GM18907 (cell line): ENCODE results near the gene ATP5ME.
"Not testable (repeated sequence)": the region's sequence is repeated elsewhere in the genome, so short reads cannot be mapped to it uniquely, and the experiment has no call there.

ENCODE experiments used
- ATAC-seq: cut with Tn5 transposase; IDR thresholded peaks from one replicate; pipeline ENCODE4 v1.9.1; 2021; ENCODE audit warnings: mild to moderate bottlenecking, moderate library complexity; ENCODE audit not compliant: unreplicated experiment

The ATP5ME gene, protein sequence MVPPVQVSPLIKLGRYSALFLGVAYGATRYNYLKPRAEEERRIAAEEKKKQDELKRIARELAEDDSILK

GRCh38 chr4:674172-675035 is at the start of gene ATP5ME, which contains the start of gene MYL5:
TSS of gene ATP5ME (minus strand) at chr4:674276. CDS start at chr4:674247, 29 bp downstream.
TSS of gene MYL5 (plus strand) at chr4:674542. CDS start at chr4:678027, 3,485 bp downstream.
- ATAC-seq = peak; percentile 79

DNA sequence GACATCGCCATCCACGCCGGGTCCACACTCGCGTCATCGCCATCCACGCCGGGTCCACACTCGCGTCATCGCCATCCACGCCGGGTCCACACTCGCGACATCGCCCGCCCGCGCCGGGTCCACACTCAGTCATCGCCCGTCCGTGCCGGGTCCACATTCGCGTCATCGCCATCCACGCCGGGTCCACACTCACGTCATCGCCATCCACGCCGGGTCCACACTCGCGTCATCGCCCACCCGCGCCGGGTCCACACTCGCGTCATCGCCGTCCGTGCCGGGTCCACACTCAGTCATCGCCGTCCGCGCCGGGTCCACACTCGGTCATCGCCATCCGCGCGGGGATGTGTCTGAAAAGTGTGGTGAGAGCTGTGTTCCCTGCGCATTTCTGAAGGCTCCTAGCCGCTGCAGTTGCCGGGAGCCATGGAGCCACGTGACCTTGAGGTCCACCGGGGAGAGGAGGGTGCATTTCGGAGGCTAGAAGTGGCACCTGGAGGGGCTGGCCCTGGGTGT is 48.8 kb upstream of the ATP5ME start:
- no peak for ATAC-seq

- ATAC-seq = no peak
Observed at GRCh38 chr4:722169-722725, 48.2 kb upstream of the ATP5ME start.

- no peak for ATAC-seq
Observed at GRCh38 chr4:721261-722168, 47.4 kb upstream of the ATP5ME start.

- no peak for ATAC-seq
Observed at GRCh38 chr4:720111-720860, 46.2 kb upstream of the ATP5ME start.

DNA sequence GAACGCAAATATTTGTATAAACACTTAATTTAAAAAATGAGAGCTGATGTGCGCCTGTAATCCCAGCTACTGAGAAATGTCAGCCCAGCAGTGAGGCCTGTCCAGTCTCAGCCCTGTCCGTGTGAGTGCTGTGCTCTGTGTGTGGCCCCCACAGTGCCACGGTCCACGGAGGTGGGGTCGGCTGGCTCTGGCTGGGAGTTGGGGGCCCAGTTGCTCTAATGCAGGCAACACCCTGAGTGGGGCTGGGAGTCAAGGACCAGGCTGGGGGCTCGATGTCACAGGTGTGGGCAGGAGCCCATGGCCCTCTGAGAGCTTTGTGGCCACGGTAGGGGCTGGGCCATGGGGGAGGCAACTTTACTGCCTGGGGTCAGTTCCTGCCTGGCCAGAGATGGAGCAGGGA is 44.4 kb upstream of the ATP5ME start:
- no peak for ATAC-seq

DNA sequence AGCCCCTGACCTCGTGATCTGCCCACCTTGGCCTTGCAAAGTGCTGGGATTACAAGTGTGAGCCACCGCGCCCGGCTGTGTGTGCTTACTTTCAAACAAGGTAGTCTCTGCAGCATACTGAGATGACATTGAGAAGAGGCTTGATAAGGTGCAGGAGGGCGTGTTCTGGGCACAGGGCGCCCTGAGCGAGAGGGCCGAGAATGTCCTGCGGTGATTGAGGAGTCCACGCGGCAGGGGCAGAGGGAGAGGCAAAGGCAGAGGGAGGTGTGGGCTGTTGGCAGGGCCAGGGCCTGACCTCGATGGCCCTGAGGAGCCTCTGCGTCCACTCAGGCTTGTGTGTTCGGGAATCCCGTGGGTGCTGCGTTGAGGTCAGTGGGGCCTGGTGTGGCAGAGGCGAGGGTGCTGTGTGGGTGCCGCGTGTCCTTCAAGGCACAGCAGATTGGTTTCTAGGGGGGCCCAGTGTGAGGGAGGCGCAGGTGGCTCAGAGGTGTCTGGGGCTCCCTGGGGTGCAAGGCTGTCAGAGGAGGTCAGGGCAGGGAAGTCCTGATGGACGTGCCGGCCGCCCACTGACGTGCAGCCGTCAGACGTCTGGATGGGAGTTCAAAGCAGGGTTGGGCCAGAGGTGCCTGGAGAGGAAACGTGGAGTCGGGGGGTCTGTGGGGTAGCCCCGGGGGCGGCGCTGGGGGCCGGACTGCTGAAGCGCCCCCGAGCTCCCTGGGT is 43.7 kb upstream of the ATP5ME start:
- no peak for ATAC-seq

- no peak for ATAC-seq
Observed at GRCh38 chr4:714087-714486, 40.0 kb upstream of the ATP5ME start.

DNA sequence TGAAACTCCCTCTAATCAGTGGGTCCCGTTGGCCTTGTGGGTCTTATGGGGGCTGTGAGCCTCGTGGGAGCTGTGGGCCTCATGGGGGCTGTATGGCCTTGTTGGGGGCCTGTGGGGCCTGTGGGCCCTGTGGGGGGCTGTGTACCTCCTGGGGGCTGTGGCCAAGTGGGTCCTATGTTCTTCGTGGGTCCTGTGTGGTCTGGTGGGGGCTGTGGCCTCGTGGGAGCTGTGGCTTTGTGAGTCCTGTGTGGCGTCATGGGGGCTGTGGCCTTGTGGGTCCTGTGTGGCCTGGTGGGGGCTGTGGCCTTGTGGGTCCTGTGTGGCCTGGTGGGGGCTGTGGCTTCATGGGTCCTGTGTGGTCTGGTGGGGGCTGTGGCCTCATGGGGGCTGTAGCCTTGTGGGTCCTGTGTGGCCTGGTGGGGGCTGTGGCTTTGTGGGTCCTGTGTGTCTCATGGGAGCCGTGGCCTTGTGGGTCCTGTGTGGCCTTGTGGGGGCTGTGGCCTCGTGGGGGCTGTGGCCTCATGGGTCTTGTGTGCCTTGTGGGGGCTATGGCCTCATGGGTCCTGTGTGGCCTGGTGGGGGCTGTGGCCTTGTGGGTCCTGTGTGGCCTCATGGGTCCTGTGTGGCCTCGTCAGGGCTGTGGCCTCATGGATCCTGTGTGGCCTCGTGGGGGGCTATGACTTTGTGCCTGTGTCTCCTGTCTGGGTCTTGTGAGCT is 39.0 kb upstream of the ATP5ME start:
- no peak for ATAC-seq

- ATAC-seq = no peak
Observed at GRCh38 chr4:712093-712492, 38.0 kb upstream of the ATP5ME start.

DNA sequence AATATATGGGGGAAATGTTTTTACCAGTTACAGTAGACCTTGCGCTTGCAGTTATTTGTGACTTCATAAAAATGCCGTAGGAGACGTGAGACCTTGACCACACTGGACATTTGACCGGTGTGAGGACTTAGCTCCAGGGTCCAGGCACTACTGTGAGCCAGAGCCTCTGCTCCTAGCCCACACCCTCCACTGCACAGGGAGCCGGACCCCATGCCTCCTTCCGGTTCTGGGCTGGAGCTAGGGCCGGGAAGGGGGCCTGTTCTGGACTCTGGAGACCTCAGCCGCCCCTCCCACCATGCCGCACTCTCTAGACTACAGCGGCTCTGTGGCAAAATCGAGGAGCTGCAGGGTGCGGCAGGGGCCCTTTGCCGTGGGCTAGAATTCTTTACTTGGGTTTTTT is 36.8 kb upstream of the ATP5ME start:
- ATAC-seq = no peak

- no peak for ATAC-seq
Observed at GRCh38 chr4:710116-710515, 36.0 kb upstream of the ATP5ME start.

DNA sequence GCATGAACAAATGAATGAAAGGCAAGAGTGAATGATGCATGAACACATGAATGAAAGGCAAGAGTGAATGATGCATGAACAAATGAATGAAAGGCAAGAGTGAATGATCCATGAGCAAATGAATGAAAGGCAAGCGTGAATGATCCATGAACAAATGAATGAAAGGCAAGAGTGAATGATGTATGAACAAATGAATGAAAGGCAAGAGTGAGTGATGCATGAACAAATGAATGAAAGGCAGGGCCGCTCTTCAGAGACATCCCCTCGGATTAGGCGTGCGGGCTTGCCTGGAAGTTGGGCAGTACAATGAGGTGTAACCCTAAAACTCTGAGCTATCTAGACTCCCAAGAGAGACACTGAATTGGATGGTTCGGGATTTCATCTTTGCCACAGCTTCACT is 35.3 kb upstream of the ATP5ME start:
- no peak for ATAC-seq

DNA sequence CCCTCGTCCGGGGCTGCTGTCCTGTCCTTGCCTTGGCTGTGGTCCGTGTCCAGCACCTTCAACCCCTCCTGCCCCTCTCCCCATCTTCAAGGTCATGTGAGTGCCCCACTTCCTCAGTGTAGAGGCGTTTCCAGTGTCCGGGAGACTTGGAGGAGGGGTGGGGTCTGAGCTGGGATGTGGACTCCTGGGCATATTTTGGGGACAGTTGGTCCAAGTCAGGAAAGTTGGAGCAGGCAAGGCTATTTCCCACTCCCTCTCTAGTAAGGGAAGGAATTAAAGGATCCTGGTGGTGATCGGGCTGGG is 34.5 kb upstream of the ATP5ME start:
- no peak for ATAC-seq

DNA sequence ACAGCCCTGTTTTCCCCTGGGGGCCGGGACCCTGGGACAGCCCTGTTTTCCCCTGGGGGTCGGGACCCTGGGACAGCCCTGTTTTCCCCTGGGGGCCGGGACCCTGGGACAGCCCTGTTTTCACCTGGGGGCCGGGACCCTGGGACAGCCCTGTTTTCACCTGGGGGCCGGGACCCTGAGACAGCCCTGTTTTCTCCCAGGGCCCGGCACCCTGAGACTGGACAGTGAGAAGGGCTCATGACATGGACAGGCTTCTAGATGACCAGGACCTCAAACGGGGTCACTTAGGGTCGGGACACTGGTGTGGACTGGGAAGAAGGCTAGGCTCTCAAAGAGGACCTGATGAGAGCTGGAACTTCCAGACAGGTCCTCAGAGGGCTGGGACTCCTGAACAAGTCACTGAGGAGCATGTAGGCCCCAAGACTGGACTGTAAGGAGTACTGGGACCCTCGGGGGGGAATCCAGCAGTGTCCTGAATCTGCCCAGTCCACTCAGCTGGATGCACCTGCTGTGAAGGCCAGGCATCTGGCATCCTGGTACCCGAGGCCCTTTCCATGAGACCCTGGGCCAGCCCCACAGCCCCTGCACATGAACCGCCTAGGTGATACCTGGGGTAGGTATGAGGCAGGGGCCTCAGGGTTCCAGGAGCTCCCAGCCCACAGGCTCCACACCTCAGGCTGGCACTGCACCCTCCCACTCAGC is 34.0 kb upstream of the ATP5ME start:
- ATAC-seq = no peak

- no peak for ATAC-seq
Observed at GRCh38 chr4:706834-707598, 32.9 kb upstream of the ATP5ME start.

DNA sequence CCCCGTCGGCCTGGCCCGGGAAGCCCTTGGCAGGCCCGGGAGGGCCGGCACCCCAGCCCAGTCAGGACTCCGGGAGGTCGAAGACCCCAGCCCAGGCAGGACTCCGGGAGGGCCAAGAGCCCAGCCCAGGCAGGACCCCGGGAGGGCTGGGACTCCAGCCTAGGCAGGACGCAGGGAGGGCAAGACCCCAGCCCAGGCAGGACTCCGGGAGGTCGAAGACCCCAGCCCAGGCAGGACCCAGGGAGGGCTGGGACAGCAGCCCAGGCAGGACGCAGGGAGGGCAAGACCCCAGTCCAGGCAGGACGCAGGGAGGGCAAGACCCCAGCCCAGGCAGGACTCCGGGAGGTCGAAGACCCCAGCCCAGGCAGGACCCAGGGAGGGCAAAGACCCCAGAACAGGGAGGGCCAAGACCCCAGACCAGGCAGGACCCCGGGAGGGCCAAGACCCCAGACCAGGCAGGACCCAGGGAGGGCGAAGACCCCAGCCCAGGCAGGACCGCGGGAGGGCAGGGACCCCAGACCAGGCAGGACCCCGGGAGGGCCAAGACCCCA is 32.1 kb upstream of the ATP5ME start:
- not testable (repeated sequence) for ATAC-seq
